DOHH2 (cell line): ENCODE data around the gene CARMIL1.
A peak's percentile ranks its signal among the peaks of the same experiment; 100 is the strongest.

Experiments
- H3F3A ChIP-seq: fragments of 200-600 bp; sonication (generic), shearing (Covaris generic); 2 replicates; pipeline ENCODE4 v1.6.0; 2016; ENCODE audit warnings: antibody characterized with exemption, mild to moderate bottlenecking; ENCODE audit not compliant: control insufficient read depth, insufficient read depth
- H3K27ac ChIP-seq: fragments of 200-600 bp; sonication (generic); 2 replicates; pipeline ENCODE4 v1.5.1; 2014; ENCODE audit warnings: low read depth, mild to moderate bottlenecking, low read length, moderate library complexity
- H3K27me3 ChIP-seq: fragments of 200-600 bp; sonication (generic); 2 replicates; pipeline ENCODE4 v1.6.1; 2014; ENCODE audit warnings: mild to moderate bottlenecking, low read length, mixed read lengths; ENCODE audit not compliant: control insufficient read depth
- H3K36me3 ChIP-seq: fragments of 200-600 bp; sonication (generic); 2 replicates; pipeline ENCODE4 v1.6.1; 2014; ENCODE audit warnings: mild to moderate bottlenecking, low read length, moderate library complexity, mixed read lengths; ENCODE audit not compliant: control insufficient read depth
- H3K4me1 ChIP-seq: fragments of 200-600 bp; sonication (generic); 2 replicates; pipeline ENCODE4 v1.6.1; 2014; ENCODE audit warnings: mild to moderate bottlenecking, low read length, mixed read lengths; ENCODE audit not compliant: control insufficient read depth
- H3K4me2 ChIP-seq: fragments of 200-600 bp; sonication (generic); 2 replicates; pipeline ENCODE4 v1.6.0; 2014; ENCODE audit warnings: mild to moderate bottlenecking, low read length, moderate library complexity
- H3K4me3 ChIP-seq: fragments of 200-600 bp; sonication (generic); 2 replicates; pipeline ENCODE4 v1.5.1; 2014; ENCODE audit warnings: mild to moderate bottlenecking, low read length, mixed read lengths
- H3K79me2 ChIP-seq: fragments of 200-600 bp; sonication (generic); 2 replicates; pipeline ENCODE4 v1.6.1; 2014; ENCODE audit warnings: mild to moderate bottlenecking, low read length, mixed read lengths; ENCODE audit not compliant: control insufficient read depth
- H3K9me2 ChIP-seq: fragments of 200-600 bp; sonication (generic); replicated peaks from 2 replicates; pipeline ENCODE4 v1.6.1; 2014; ENCODE audit warnings: mild to moderate bottlenecking, low read length, mixed read lengths; ENCODE audit not compliant: control insufficient read depth
- H3K9me3 ChIP-seq: fragments of 200-600 bp; sonication (generic); 2 replicates; pipeline ENCODE4 v1.6.1; 2014; ENCODE audit warnings: antibody characterized with exemption, low read length, mixed read lengths; ENCODE audit not compliant: control insufficient read depth, insufficient read depth
- H4K20me1 ChIP-seq: fragments of 200-600 bp; sonication (generic); 2 replicates; pipeline ENCODE4 v1.6.0; 2014; ENCODE audit warnings: low read depth, mild to moderate bottlenecking, antibody characterized with exemption, low read length, moderate library complexity; ENCODE audit not compliant: control insufficient read depth, insufficient read depth
- CTCF ChIP-seq: fragments of 200-600 bp; sonication (generic); IDR thresholded peaks from one replicate; pipeline ENCODE4 v1.5.1; 2014; ENCODE audit warnings: antibody characterized with exemption, mild to moderate bottlenecking, low read depth, low read length; ENCODE audit not compliant: poor library complexity, severe bottlenecking
- EZH2phosphoT487 ChIP-seq: fragments of 200-600 bp; sonication (generic); IDR thresholded peaks from 2 replicates; pipeline ENCODE4 v1.6.1; 2017; ENCODE audit warnings: borderline replicate concordance, mild to moderate bottlenecking, antibody characterized with exemption, low read length, moderate library complexity, mixed read lengths

The CARMIL1 gene

GRCh38 chr6:25553502-25553901 is 274.3 kb downstream of the CARMIL1 start:
- Histone ChIP-seq H3K27me3 (no peaks in the 10 kb centered on the region), H3K4me1 (no peaks in the 10 kb centered on the region), H3K9me2 (no peaks in the 10 kb centered on the region), H3K36me3 (no peaks in the 10 kb centered on the region; the same call in 1 of the 2 replicates), H3K27ac (no peak overlapping the region), H3K4me2 (no peak overlapping the region), H3F3A (no peaks in the 10 kb centered on the region; the same call in 1 of the 2 replicates), H4K20me1 (no peaks in the 10 kb centered on the region), H3K79me2 (no peaks in the 10 kb centered on the region), H3K9me3 (no peaks in the 10 kb centered on the region), H3K4me3 (no peak overlapping the region)
- TF ChIP-seq CTCF (no peak), EZH2phosphoT487 (no peak)

- no peaks in the 10 kb centered on the region for H3K27me3 ChIP-seq
- H4K20me1 ChIP-seq, result no peaks in the 10 kb centered on the region
- no peaks in the 10 kb centered on the region for H3K9me3 ChIP-seq
- no peaks in the 10 kb centered on the region for H3K4me1 ChIP-seq
- H3K9me2 ChIP-seq, result no peaks in the 10 kb centered on the region
- H3K27ac ChIP-seq, result no peak overlapping the region
- no peaks in the 10 kb centered on the region; the same call in 1 of the 2 replicates for H3F3A ChIP-seq
- no peak overlapping the region for H3K4me2 ChIP-seq
- H3K4me3 ChIP-seq, result no peak overlapping the region
- TF ChIP-seq EZH2phosphoT487, result no peak
- no peak for TF ChIP-seq CTCF
- no peaks in the 10 kb centered on the region; the same call in 1 of the 2 replicates for H3K36me3 ChIP-seq
- no peaks in the 10 kb centered on the region for H3K79me2 ChIP-seq
These were observed 276.0 kb downstream of the CARMIL1 start for GRCh38 chr6:25555188-25555587.

- Histone ChIP-seq H3K9me3 (no peaks in the 10 kb centered on the region), H3K4me1 (no peaks in the 10 kb centered on the region), H3K4me2 (no peak overlapping the region), H3K4me3 (no peak overlapping the region), H3K27ac (no peak overlapping the region), H3K79me2 (no peaks in the 10 kb centered on the region), H3F3A (no peaks in the 10 kb centered on the region; the same call in 1 of the 2 replicates), H3K27me3 (no peaks in the 10 kb centered on the region), H3K9me2 (no peaks in the 10 kb centered on the region), H4K20me1 (no peaks in the 10 kb centered on the region), H3K36me3 (no peaks in the 10 kb centered on the region; the same call in 1 of the 2 replicates)
- TF ChIP-seq CTCF, result peak; percentile 98
- no peak for TF ChIP-seq EZH2phosphoT487
These were observed 277.3 kb downstream of the CARMIL1 start for GRCh38 chr6:25556516-25556915.
